GM21786 (cell line): ENCODE measurements around the gene LRRC10B.
"Not testable (repeated sequence)": the region's sequence is repeated elsewhere in the genome, so short reads cannot be mapped to it uniquely, and the experiment has no call there.

Source experiments
- ATAC-seq: cut with Tn5 transposase; IDR thresholded peaks from one replicate; pipeline ENCODE4 v1.9.1; 2021; ENCODE audit not compliant: unreplicated experiment

Gene LRRC10B

DNA sequence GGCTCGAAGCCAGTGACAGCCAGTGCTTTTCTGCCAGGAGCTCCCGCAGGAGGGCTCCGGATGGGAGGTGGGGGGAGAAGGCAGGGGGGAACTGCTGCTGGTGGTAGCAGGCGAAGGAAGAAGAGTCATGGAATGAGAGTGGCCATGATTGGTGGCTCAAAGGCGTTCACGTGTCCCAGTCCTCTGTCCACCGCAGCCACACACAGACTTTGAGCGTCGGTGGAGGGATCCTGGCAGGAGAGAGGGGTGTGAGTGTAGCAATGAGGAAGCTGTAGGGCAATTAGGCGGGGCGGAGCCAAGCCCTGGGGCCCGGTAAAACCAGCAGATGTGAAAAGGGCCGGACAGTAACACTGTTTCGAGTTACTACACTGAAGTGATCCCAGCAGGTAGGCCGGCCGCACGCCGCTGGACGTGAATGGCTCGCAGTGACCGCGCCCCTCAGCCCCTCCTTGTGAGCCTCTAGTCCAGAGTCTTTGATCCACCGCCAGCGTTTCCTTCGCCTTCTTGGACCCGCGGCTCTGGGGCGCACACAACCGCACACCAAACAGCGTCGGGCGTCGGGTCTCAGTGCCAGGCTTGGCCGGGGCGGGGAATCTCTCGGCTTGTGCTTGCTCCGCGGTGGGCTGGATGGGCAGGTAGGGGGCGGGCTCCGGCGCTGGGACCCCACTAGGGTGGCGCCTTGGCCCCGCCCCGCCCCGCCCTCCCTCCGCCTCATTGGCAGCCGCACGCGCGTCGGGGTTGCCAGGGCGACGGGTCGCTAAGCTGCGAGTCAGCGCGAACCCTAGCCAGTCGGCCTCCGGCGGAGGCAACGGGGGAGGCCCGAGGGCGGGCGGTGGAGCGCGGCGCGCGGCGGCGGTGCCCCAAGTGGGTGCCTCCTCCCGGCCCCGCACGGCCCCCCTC lies at the start of gene LRRC10B:
Gene LRRC10B (plus strand): TSS at position 788 of the 900 bp plus-strand sequence. CDS start 250 bp downstream, outside the sequence.
- ATAC-seq, result no peak

DNA sequence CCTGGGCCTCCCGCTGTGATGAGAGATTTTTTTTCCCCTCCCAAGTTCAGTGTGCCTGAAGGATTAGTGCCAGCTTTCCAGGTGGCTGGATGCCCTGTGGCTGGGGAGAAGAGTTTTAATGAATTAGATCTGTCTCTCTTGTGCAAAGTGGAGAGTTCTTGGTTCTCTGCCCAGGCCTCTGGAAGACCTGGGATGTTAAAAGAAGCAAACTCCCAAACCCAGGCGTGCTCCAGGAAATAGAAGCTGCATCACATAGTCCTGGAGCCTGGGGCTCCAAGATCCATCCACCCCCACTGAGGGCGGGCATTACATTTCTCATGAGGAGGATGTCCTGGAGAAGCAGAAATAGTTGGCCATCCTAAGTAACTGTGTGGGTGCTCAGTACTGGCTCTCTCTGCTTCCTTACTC lies 48.1 kb upstream of the LRRC10B start:
- no peak for ATAC-seq

DNA sequence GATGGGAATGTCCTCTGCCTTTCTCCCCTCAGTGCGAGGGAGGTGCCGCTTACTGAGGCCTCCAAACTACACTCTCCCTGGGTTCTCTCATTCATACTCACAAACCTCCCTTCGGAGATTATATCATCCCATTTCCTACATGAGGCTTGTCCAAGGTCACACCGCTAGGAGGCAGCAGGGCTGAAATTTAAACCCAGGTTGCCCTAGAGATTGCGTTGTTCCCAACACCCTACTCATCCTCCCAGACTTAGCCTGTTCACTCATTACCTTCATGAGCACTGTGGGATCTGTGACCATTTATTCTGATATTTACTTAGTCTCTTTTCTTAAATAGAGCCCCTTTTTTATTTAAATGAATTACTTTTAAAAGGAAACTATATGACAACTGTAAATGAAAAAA lies 47.6 kb upstream of the LRRC10B start:
- no peak for ATAC-seq

DNA sequence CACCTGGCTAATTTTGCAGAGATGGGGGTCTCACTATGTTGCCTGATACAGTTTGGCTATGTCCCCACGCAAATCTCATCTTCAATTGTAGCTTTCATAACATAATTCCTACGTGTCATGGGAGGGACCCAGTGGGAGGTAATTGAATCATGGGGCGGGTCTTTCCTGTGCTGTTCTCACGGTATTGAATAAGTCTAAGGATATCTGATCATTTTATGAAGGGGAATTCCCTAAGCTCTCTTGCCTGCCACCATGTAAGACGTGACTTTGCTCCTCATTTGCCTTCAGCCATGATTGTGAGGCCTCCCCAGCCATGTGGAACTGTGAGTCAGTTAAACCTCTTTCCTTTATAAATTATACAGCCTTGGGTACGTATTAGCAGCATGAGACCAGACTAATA lies 40.9 kb upstream of the LRRC10B start:
- not testable (repeated sequence) for ATAC-seq

DNA sequence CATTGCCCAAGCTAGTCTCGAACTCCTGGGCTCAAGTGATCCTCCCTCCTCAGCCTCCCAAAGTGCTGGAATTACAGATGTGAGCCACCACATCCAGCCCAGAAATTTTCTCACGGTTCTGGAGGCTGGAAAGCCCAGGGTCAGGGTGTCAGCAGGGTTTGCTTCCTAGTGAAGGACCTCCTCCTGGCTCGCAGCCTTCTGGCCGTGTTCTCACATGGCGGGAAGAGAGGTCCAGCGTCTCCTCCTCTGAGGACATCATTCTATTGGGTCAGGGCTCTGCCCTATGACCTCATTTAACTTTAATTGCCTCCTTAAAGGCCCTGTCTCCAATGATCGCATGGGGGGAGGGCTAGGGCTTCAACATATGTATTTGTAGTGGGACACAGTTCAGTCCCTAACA lies 40.5 kb upstream of the LRRC10B start:
- no peak for ATAC-seq

DNA sequence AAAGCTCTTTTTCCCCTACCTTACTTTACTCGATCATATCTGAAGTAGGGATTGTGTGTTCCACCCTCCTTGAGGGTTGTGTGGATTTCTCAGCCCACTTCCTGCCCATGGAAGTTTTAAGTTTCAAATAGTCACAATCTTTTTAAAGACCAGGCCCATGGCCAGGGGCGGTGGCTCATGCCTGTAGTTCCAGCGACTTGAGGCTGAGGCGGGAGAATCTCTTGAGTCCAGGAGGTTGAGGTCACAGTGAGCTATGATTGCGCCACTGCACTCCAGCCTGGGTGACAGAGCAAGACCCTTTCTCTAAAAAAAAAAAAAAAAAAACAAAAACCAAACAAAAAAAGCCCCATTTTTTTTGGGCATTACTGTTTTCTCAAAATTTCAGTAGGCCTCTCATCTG lies 36.3 kb upstream of the LRRC10B start:
- ATAC-seq, result no peak

DNA sequence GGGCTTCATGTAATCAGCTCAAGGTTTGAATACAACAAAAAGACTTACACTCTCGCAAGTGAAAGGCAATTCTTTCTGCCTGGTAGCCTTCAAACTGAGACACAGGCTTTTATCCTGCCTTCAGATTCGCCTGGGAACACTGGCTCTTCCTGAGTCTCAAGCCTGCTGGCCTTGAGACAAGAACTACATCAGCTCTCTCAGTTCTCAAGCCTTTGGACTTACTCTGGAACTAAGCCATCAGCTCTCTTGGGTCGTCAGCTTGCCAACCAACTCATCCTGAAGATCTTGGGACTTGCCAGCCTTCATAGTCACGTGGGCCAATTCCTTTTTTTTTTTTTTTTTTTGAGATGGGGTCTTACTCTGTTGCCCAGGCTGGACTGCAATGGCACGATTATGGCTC lies 35.7 kb upstream of the LRRC10B start:
- ATAC-seq, result no peak

DNA sequence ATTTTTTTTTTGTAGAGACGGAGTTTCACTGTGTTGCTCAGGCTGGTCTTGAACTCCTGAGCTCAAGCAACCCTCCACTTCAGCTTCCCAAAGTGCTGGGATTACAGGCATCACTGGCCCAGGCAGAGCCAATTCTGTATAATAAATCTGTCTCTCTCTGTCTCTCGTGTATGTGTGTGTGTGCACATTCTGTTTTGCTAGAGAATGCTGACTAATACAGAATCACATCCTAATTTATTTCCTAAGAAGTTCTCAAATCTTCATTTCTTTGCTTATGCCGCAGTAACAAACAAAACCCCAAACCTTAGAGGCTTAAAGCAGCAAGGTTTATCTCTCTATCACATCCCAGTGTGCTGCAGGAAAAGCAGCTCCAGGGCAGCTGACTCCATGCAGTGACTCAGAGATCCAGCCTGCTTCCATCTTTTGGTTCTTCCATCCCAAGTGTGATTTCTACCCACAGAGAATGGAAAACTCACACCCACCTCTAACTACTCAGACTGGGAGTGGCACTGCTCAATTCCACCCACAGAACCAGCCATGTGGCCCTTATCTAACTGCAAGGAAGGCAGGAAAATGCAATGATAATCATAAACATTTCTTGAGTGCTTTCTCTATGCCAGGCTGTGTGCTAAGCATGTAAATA lies 35.1 kb upstream of the LRRC10B start:
- ATAC-seq, result no peak

DNA sequence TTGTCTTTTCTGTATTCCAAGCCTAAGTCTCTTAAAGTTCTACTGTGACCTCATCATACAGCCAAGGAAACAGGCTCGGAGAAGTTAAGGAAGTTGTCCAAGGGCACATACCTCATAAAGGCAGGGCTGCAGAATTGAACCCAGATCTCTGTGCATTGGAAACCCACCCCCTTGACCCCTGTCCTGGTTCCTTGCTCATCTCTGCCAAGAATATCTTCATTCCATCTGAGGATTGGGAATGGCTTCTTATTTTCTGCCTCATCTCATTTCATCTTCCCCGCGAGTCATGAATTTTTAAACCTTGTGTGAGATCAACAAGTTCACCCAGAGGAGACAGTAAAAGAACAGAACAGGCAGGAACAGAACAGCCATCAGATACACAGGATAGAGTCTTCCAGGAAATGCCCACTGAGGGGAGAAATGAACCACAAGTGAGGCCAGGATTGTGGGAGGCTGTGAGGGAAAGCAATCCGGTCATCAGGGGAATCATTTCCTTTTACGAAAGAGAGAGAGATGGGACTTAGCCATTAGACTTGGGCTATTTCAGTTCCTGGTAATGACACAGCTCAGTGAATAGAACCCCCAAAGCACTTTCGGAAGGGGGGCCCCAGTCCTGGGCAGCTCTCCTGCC lies 34.4 kb upstream of the LRRC10B start:
- no peak for ATAC-seq

DNA sequence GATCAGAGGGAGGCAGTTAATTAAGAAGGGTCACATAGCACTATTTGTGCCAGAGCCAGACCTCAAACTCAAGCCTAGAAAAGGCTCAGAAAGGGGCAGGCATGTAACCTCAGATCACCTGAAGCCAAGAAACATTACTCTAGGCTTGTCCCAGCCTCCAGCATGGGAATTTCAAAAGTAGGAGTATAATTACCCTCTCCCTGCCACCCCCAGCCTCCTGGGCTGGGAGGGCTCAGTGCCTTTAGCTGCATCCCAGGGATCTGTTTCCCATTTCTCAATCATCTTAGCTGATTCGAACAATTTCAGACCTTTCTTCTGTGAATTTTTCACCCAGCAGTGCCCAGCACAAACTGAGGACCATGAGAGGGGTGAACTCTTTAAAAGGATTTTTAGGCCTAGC lies 33.1 kb upstream of the LRRC10B start:
- ATAC-seq, result no peak

DNA sequence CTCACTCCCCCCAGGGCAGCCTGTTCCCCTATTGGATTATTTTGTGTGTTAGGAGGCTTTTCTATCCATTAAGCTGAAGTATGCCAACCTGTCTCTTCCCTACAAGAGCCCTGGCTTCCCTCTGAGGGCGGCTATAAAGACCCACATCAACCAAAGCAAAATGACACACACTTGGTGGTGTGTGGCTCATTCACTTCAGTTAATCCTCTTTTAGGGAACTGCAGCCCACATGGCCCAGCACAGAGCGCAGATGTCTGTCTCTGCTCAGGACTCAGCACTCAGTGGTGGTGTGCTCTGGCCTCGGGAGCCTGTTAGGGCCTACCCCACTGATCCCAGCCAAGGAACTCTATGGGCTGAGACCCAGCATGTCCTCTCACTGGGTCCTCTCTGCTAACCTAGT lies 32.2 kb upstream of the LRRC10B start:
- ATAC-seq, result no peak

DNA sequence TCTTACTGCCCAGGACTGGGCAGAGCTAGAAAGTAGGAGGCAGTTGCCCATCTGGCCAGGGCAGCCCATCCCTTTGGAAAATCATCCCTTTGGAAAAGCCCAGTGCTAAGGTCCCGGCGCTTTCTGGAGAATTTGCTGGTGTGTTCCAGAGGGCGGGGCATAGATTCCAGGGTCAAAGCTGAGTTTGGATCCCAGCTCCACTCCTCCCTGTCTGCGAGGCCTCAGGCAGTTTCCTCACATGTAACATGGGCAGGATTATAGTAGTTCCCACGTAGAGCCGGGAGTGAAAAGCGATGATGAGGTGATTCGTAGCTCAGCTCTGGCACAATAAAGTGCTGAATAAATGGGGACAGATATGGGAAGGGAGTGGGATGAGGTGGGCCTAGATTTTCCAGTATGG lies 31.4 kb upstream of the LRRC10B start:
- ATAC-seq, result no peak

DNA sequence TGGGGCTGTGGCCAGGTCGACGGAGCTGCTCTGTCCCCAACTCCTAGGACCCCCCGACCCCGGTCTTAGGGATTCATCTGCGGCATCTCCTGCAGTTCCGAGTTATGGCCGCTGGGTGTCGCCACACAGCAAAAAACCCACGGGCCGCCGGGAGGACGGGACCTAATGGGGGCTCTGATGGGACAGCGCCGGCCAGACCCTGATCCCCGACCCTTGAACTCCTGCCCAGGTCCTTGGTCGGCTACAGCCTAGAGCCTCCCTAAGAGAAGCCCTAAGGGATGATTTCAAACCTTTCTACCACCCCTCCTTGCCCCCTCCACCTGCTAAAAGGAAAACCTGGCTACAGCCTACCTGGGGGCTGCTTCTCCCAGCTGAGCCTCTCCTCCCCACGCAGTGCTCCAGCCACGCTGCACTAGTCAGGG lies 30.8 kb upstream of the LRRC10B start:
- ATAC-seq, result no peak

DNA sequence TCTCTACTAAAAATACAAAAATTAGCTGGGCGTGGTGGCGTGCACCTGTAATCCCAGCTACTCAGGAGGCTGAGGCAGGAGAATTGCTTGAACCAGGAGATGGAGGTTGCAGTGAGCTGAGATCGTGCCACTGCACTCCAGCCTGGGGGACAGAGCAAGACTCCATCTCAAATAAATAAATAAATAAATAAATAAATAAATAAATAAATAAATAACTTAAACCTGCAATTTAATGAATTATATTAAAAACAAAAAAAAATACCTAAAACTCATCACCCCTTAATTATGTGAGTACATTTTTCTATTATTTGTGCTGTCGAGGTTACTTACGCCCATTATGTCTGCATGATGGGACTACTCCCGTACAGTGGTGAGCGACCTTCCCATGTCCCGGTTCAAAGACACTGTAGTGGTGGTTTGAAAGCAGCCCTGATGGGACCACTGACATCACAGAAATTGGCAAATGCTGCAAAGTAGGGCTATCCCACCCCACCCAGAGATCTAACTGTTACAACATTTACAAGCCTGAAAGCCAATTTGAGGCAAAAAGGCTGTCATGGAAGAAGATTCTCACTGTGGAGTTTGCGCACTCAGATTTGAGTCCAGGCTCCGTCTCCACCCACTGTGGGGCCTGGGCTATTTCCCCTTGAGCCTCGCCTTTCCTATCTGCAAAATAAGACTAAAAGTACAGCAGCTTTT lies 29.0 kb upstream of the LRRC10B start:
- ATAC-seq, result not testable (repeated sequence)

DNA sequence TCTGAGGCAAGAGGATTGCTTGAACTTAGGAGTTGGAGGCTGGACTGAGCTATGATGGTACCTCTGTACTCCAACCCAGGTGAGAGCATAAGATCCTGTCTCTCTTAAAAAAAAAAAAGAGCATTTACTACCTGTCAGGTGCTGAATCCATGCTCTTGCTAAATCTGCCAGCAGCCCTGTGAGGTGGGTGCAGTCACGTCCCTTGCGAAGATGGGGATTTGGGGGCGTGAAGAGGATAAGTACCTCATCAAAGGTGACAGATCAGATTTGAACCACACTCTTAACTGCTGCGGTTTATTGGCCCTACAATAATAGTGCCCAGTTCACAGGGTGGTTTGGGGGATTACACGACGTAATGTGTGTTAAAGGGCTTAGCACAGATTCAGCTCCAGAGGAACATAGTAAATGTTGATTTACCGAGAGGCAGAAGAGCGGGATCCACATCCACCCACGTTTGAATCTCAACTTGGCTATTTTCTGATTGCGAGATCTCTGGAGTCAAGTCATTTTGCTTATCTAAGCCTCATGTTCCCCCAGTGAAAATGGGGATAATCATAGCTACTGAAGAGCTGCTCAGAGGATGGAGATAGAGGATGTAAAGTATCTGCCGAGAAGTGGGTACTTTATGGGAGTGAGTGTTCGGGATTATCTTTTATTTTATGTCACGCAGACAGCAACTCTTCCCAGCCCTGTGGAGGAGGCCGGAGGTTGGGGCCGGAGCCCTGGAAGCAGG lies 28.1 kb upstream of the LRRC10B start:
- no peak for ATAC-seq

DNA sequence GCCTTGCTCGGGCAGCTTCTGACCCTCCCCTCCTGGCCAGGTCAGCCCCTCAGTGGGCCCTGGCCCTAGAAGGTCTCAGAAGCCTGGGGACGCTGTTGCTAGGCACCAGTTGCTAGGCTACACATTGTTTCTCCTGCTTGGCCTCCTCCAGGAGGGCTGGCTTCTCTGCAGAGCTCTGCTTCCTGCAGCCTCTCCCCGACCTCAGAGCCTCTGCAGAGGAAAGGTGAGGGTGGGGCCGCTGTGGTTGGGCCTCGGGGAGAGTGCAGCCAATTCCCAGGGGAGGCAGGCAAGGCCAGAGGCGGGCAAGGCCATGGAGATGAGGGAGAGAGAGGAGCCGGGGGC lies 27.6 kb upstream of the LRRC10B start:
- no peak for ATAC-seq

DNA sequence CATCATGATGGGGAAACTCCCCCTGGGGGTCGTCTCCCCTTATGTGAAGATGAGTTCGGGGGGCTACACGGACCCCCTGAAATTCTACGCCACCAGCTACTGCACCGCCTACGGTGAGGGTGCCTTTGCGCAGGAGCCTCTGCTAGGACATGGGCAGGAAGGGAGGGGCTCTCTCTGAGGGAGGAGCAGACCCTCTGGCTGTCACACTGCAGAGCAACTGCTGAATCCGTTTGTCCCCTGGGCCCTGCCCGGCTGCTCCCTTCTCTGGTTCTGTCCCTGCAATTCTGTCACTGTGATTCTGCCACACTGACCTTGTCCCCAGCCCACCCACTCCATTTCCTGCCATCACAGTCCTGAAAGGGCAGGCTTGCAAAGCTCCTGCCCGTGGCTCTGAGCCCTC lies 26.7 kb upstream of the LRRC10B start:
- no peak for ATAC-seq

DNA sequence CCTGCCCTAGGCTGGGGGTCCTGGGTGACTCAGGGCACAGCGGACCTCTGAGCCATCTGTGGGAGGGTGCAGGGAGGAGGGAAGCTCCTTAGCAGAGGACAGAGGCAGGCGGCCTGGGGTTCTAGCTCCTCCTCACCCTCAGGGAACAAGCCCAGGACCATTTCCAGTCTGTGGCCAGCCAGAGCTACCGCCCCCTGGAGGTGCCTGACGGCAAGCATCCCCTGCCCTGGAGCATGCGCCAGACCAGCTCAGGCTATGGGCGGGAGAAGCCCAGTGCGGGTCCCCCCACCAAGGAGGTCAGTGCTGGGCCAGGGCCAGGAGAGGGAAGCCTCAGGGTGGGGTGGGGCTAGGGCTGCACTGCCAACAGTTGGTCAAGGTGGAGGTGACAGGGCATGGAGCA lies 26.0 kb upstream of the LRRC10B start:
- no peak for ATAC-seq

DNA sequence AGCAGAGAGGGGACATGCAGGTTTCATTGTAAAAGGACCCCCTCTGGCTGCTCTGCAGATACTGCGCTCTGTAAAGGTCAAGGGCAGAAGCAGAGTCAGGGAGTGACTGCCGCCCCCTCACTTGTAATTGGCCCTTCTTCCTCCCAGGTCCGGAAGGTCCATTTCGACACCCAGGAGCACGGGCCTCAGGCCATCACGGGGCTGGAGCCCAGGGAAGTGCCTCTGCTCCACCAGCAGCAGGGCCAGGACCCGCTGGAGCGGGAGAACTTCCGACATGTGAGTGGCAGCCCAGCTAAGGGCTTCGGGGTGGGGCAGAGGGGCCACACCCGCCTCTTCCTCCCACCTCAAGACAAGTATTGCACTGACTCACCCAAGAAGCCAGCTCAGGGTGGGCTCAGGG lies 24.0 kb upstream of the LRRC10B start:
- no peak for ATAC-seq

DNA sequence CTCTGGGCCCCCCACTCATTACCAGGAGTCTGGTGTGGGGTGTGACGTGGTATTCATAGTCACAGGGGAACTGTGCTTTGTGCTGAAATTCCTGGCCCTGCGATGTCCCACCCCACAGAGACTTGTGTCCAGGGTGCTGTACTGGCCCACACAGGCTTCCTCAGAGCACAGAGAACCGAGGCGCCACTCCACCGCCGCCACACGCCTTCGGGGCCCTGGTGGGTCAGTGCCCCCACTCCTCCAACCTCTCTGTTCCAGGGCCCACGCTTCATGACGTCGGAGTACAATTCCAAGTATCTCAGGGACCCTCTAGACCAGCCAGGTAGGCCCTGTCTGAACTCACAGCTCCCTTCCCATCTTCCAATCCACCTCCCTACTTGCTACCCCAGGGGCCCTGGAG lies 23.5 kb upstream of the LRRC10B start:
- no peak for ATAC-seq
